PFSK-1 (cell line): ENCODE data around the gene ZC3H18.

Experiments used
- FOXP2 ChIP-seq: optimal IDR thresholded peaks from 2 replicates; pipeline ENCODE3; 2011; ENCODE audit warnings: borderline replicate concordance, control low read depth, inconsistent platforms; ENCODE audit not compliant: insufficient read depth; ENCODE audit errors: extremely low read length, extremely low read depth
- POLR2AphosphoS5 ChIP-seq: IDR thresholded peaks from 2 replicates; pipeline ENCODE4 v1.6.1; 2012; ENCODE audit warnings: low read depth, mild to moderate bottlenecking, control low read depth, low read length, moderate library complexity
- REST ChIP-seq, 2 experiments: IDR thresholded peaks; 2 replicates each; pipeline versions ENCODE4 v1.6.1 to v1.8.0; 2011 to 2012; ENCODE audit warnings: low read depth in 2 of 2, low read length in 2 of 2, control low read depth in 1 of 2, inconsistent platforms in 1 of 2, mild to moderate bottlenecking in 1 of 2, moderate library complexity in 1 of 2; ENCODE audit not compliant: insufficient read depth in 1 of 2
- SIN3A ChIP-seq: IDR thresholded peaks from 2 replicates; pipeline ENCODE4 v1.6.1; 2012; ENCODE audit warnings: mild to moderate bottlenecking, low read length, moderate library complexity, borderline replicate concordance; ENCODE audit not compliant: insufficient read depth
- TAF1 ChIP-seq: IDR thresholded peaks from 2 replicates; pipeline ENCODE4 v1.6.1; 2012; ENCODE audit warnings: low read length, control low read depth, borderline replicate concordance; ENCODE audit not compliant: insufficient read depth

The ZC3H18 gene

GRCh38 chr16:88649195-88649923 is 79.2 kb downstream of the ZC3H18 start:
- TF ChIP-seq TAF1 (no peak), POLR2AphosphoS5 (no peak), SIN3A (no peak), REST (IDR thresholded peaks at IDR 0.05; ENCODE audit: insufficient read depth in 1 of 2, low read depth in 2 of 2, low read length in 2 of 2) (no peak), FOXP2 (no peak)

- no peak for TF ChIP-seq TAF1
- 0 out of 2 replicates have a peak, but pooled peaks have one; percentile 23 for TF ChIP-seq SIN3A
- TF ChIP-seq POLR2AphosphoS5: no peak
- no peak for TF ChIP-seq REST (IDR thresholded peaks at IDR 0.05; ENCODE audit: insufficient read depth in 1 of 2, low read depth in 2 of 2, low read length in 2 of 2)
- TF ChIP-seq FOXP2: no peak
Measured at GRCh38 chr16:88649924-88650748, 79.9 kb downstream of the ZC3H18 start.

GRCh38 chr16:88650749-88651275 is 80.6 kb downstream of the ZC3H18 start, which contains the start of gene CYBA:
Gene CYBA, minus strand, starts transcription at chr16:88651053. Its CDS starts 40 bp downstream, at chr16:88651013.
- TF ChIP-seq FOXP2: peak; percentile 20
- peak; percentile 33; the same call in 1 of the 2 replicates for TF ChIP-seq TAF1
- no peak for TF ChIP-seq REST (IDR thresholded peaks at IDR 0.05; ENCODE audit: insufficient read depth in 1 of 2, low read depth in 2 of 2, low read length in 2 of 2)
- TF ChIP-seq POLR2AphosphoS5: peak; percentile 79
- no peak for TF ChIP-seq SIN3A

- TF ChIP-seq FOXP2: peak; percentile 96
- TF ChIP-seq POLR2AphosphoS5: no peak
Measured at GRCh38 chr16:88651276-88651988, 81.2 kb downstream of the ZC3H18 start.
